OCI-LY7 (cell line): ENCODE data around the gene AMIGO2. TPM values are rescaled to one million over a fixed set of nuclear protein-coding genes. Genes with fewer than 3 reads are reported as not detected.

Source experiments
- BruUV-seq: library from RNA; stranded (reverse); fragments of 400-500 nt; replicated peaks from 2 replicates; lab custom pipeline; 2021; lab: Mats Ljungman, UMichigan
- CTCF ChIA-PET: fragments of 300-600 bp; sonication (Branson Sonifier 250); formaldehyde crosslinking; loops from one replicate; lab custom pipeline; 2022; ENCODE audit warnings: antibody characterized with exemption; ENCODE audit not compliant: unreplicated experiment; lab: Charles Lee
- POLR2A ChIA-PET: fragments of 300-600 bp; sonication (Branson Sonifier 250); formaldehyde crosslinking; loops from one replicate; lab custom pipeline; 2022; ENCODE audit warnings: antibody characterized with exemption; lab: Charles Lee
- DNase-seq: peaks from one replicate; pipeline ENCODE4 v3.0.0-alpha.2; 2015; ENCODE audit warnings: low spot score
- H2AFZ ChIP-seq: fragments of 200-600 bp; sonication (generic), shearing (Covaris generic); 2 replicates; pipeline ENCODE4 v1.6.1; 2014; ENCODE audit warnings: mild to moderate bottlenecking, antibody characterized with exemption, low read length, moderate library complexity
- H3K27ac ChIP-seq: fragments of 200-600 bp; sonication (generic); 2 replicates; pipeline ENCODE4 v1.5.1; 2014; ENCODE audit warnings: mixed run types, low read depth, mild to moderate bottlenecking, moderate library complexity, low read length, inconsistent platforms; ENCODE audit not compliant: poor library complexity, severe bottlenecking
- H3K36me3 ChIP-seq: fragments of 200-600 bp; sonication (generic); 2 replicates; pipeline ENCODE4 v1.6.1; 2014; ENCODE audit warnings: mild to moderate bottlenecking, antibody characterized with exemption, low read length, moderate library complexity, mixed read lengths; ENCODE audit not compliant: insufficient read depth
- H3K4me1 ChIP-seq: fragments of 200-600 bp; sonication (generic); 2 replicates; pipeline ENCODE4 v1.5.1; 2014; ENCODE audit warnings: mild to moderate bottlenecking, low read length; ENCODE audit not compliant: insufficient read depth, poor library complexity, severe bottlenecking
- H3K4me2 ChIP-seq: fragments of 200-600 bp; sonication (generic); 2 replicates; pipeline ENCODE4 v1.6.1; 2014; ENCODE audit warnings: mild to moderate bottlenecking, low read length
- H3K4me3 ChIP-seq: fragments of 200-600 bp; sonication (generic); 2 replicates; pipeline ENCODE4 v1.5.1; 2014; ENCODE audit warnings: mild to moderate bottlenecking, low read depth, low read length; ENCODE audit not compliant: poor library complexity, severe bottlenecking
- H3K79me2 ChIP-seq: fragments of 200-600 bp; sonication (generic); 2 replicates; pipeline ENCODE4 v1.6.1; 2016; ENCODE audit warnings: low read depth, mild to moderate bottlenecking, low read length, moderate library complexity, mixed read lengths; ENCODE audit not compliant: insufficient read depth
- H3K9me2 ChIP-seq: fragments of 200-600 bp; sonication (generic); 2 replicates; pipeline ENCODE4 v1.6.1; 2016; ENCODE audit warnings: mild to moderate bottlenecking, low read length, mixed read lengths; ENCODE audit not compliant: insufficient read depth
- H3K9me3 ChIP-seq: fragments of 200-600 bp; sonication (generic); 2 replicates; pipeline ENCODE4 v1.6.1; 2014; ENCODE audit warnings: mild to moderate bottlenecking, mixed run types, low read length, mixed read lengths
- H4K20me1 ChIP-seq: fragments of 200-600 bp; sonication (generic); 2 replicates; pipeline ENCODE4 v1.6.1; 2014; ENCODE audit warnings: mild to moderate bottlenecking, antibody characterized with exemption, low read length, moderate library complexity, mixed read lengths; ENCODE audit not compliant: insufficient read depth
- EZH2phosphoT487 ChIP-seq: fragments of 200-600 bp; sonication (generic); IDR thresholded peaks from 2 replicates; pipeline ENCODE4 v1.6.1; 2018; ENCODE audit warnings: low read depth, borderline replicate concordance, mild to moderate bottlenecking, mixed run types, antibody characterized with exemption, low read length, moderate library complexity, mixed read lengths
- intact Hi-C: fragments of 100-400 bp; cut with micrococcal nuclease; formaldehyde crosslinking; loops from one replicate; pipeline ENCODE4 v1.10.0; 2022; ENCODE audit not compliant: unreplicated experiment
- total RNA-seq, 2 experiments: library from RNA; depleted of rRNA in 1 of 2; stranded (reverse); fragments of >200 nt in 1 of 2; shearing (Covaris generic) in 1 of 2; gene quantifications; 2 replicates each; pipeline ENCODE4 v1.2.3, GENCODE V29; 2014 to 2022
- TF ChIP-seq, protein P1 (sequence below): fragments of 200-600 bp; sonication (generic); conservative IDR thresholded peaks from 2 replicates; pipeline ENCODE4 v1.5.1; 2014; ENCODE audit warnings: mild to moderate bottlenecking, antibody characterized with exemption, low read length, moderate library complexity, mixed read lengths

Gene AMIGO2
- total RNA-seq, 2 experiments from 2014 or later = not detected

DNA sequence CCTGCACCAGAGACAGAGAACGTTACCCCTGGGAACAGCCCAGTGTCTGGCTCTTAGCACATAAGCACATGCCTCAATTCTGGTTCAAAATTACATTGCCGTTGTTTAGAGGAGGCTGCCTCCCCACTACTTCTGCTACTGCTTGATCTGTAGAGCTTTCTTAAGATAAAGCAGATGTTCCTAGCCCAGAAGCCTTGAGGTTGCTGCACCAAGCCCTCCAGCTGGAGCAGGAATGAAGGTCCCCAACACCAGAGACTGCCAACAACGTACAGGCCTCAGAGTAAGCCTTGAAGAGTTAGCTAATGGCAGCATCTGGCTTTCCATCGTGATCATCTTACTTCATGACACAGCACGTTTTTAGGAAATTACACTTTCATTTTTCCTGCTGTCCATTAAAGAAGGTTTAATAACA is 34.7 kb upstream of the AMIGO2 start:
- intact Hi-C loops = no loop called here
- Histone ChIP-seq H4K20me1 (no peaks in the 10 kb centered on the region), H3K79me2 (no peaks in the 10 kb centered on the region), H3K9me2 (no peaks in the 10 kb centered on the region), H3K36me3 (no peaks in the 10 kb centered on the region), H3K4me2 (no peak overlapping the region), H3K27ac (no peak overlapping the region), H2AFZ (no peak overlapping the region), H3K4me3 (no peak overlapping the region), H3K9me3 (no peaks in the 10 kb centered on the region), H3K4me1 (no peaks in the 10 kb centered on the region)
- TF ChIP-seq, protein P1, sequence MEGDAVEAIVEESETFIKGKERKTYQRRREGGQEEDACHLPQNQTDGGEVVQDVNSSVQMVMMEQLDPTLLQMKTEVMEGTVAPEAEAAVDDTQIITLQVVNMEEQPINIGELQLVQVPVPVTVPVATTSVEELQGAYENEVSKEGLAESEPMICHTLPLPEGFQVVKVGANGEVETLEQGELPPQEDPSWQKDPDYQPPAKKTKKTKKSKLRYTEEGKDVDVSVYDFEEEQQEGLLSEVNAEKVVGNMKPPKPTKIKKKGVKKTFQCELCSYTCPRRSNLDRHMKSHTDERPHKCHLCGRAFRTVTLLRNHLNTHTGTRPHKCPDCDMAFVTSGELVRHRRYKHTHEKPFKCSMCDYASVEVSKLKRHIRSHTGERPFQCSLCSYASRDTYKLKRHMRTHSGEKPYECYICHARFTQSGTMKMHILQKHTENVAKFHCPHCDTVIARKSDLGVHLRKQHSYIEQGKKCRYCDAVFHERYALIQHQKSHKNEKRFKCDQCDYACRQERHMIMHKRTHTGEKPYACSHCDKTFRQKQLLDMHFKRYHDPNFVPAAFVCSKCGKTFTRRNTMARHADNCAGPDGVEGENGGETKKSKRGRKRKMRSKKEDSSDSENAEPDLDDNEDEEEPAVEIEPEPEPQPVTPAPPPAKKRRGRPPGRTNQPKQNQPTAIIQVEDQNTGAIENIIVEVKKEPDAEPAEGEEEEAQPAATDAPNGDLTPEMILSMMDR = no peak
- TF ChIP-seq EZH2phosphoT487 = no peak
- POLR2A ChIA-PET = no interaction called here
- DNase-seq = no peak
- BruUV-seq = no TSS peak
- CTCF ChIA-PET = no interaction called here

DNA sequence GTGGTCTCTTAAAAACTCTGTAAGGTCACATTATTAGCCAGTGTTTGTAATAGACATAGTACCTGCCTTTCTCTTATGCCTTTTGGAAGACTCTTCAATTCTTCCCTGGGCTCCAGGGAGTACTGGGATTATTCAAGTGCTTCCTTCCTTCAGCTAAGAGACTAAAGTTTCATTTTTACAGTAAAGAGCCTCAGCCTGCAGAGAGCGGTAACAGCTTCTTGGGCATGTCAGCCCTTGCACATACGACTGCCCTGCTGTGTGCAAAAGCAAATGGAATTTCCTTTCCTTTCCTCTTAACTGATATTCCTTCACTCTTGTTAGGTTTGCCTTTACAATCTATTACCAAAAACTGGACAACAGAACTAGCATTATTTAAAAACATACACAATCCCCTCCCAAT is 32.9 kb upstream of the AMIGO2 start:
- no peak overlapping the region for H3K27ac ChIP-seq
- H3K9me3 ChIP-seq = no peaks in the 10 kb centered on the region
- no peak overlapping the region for H3K4me2 ChIP-seq
- intact Hi-C loops = no loop called here
- ChIA-PET CTCF (no interaction called here), POLR2A (no interaction called here)
- H3K4me1 ChIP-seq = no peaks in the 10 kb centered on the region
- no peak overlapping the region for H3K4me3 ChIP-seq
- TF ChIP-seq, protein P1 = no peak
- no peak for TF ChIP-seq EZH2phosphoT487
- no peaks in the 10 kb centered on the region for H3K79me2 ChIP-seq
- no peak overlapping the region for H2AFZ ChIP-seq
- BruUV-seq = no TSS peak
- no peak for DNase-seq
- H3K36me3 ChIP-seq = no peaks in the 10 kb centered on the region
- H4K20me1 ChIP-seq = no peaks in the 10 kb centered on the region
- no peaks in the 10 kb centered on the region for H3K9me2 ChIP-seq

DNA sequence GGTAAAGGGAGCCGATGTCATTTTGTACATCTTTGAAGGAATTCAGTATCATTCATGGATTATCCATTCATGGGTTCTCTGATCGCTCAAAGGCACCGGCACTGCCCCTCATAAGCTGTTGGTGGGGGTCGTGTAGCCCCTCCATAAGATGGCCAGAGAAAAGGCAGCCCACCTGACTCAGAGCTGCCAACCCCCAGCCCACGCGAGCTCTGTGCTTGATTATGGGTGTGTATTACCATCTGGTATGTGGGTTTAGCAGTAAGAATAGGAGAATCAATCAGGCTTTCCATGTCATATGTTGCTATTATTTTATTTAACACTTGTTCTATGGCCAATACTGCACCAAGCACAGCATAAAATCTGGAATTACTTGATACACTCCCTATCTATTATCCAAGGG is 32.1 kb upstream of the AMIGO2 start:
- H3K9me2 ChIP-seq = no peaks in the 10 kb centered on the region
- POLR2A ChIA-PET = interaction anchor here (0.6 kb wide), 2 partner anchors 555 to 599 kb away, joined by 3 read pairs; no protein-coding TSS in a partner anchor
- no peaks in the 10 kb centered on the region for H3K36me3 ChIP-seq
- no peak overlapping the region for H3K4me2 ChIP-seq
- no peaks in the 10 kb centered on the region for H3K9me3 ChIP-seq
- no TSS peak for BruUV-seq
- CTCF ChIA-PET = no interaction called here
- no peaks in the 10 kb centered on the region for H4K20me1 ChIP-seq
- no peaks in the 10 kb centered on the region for H3K4me1 ChIP-seq
- H3K79me2 ChIP-seq = no peaks in the 10 kb centered on the region
- intact Hi-C loops = no loop called here
- H2AFZ ChIP-seq = no peak overlapping the region
- no peak overlapping the region for H3K4me3 ChIP-seq
- TF ChIP-seq, protein P1 = no peak
- TF ChIP-seq EZH2phosphoT487 = no peak
- DNase-seq = no peak
- no peak overlapping the region for H3K27ac ChIP-seq
